Daoy (cell line): Measurements from ENCODE around the gene ZC3H12C. TPM values are rescaled to one million over a fixed set of nuclear protein-coding genes. Genes with fewer than 3 reads are reported as not detected.
"Not testable (repeated sequence)": the region's sequence is repeated elsewhere in the genome, so short reads cannot be mapped to it uniquely, and the experiment has no call there.

ENCODE experiments used
- DNase-seq: peaks from one replicate; pipeline ENCODE4 v3.0.0-alpha.2; 2015; ENCODE audit warnings: low read depth
- total RNA-seq: library from RNA; depleted of rRNA; stranded (reverse); fragments of >200 nt; shearing (Covaris generic); gene quantifications from 2 replicates; pipeline ENCODE4 v1.2.3, GENCODE V29; 2014

ZC3H12C gene
- total RNA-seq, 1 experiment from 2014 or later, result 3.8 TPM

DNA sequence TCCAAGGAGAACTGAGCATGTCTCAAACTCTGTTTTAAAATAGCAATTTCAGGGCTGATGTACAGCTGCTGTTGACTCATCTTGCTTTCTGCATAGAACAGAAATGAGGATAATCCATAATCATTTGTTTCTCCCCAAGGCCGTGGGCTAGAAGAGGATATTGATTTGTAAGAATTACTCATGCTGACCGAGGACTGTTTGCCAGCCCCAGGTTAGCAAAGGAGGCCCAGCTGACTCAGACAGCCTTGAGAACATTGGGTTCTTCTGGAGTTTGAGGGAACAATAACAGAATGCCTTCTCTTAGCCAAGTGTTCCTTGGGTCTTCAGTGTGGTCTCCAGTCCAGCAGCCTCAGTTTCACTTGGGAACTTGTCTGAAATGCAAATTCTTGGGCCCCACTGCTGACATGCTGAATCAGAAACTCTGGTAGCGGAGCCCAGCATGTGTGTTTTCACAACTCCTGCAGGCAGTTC is 92.0 kb downstream of the ZC3H12C start:
- no peak for DNase-seq

DNA sequence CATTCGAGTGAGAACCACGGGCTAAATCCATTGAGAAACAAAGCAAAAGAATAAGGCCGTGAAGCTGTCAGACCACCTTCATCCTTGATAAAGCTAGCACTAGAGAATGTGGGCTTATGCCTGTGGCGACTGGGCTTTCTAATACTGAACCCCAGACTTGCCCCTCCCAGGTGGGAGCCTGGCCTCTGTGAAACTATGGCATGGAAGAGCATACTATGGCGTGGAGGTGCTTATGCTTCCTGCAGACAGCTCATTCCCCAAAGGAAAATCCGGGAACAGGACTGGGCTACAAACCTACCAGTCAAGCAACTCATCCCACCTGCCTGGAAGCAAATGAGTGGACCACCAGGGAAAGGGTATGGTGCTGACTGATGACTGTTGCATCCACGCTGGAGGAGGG is 92.4 kb downstream of the ZC3H12C start:
- DNase-seq, result no peak

DNA sequence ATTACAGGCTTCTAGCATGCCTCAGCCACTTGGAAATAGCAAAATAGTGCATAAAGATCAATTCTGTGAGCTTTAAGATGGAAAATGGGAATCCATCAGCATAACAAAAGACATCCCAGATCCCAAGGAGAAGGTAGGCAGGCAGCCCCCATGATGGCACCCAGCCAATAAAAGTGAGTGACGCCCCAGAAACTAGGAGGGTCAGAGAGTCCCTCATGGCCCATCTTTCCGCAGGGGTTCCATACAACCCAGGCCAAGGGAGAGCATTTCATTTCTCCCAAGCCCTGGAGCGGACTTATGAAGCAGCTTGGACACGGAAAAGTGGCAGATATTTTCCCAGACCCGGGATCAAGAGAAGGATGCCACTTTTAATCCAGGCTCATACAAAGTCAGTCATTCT is 93.3 kb downstream of the ZC3H12C start:
- DNase-seq, result no peak

DNA sequence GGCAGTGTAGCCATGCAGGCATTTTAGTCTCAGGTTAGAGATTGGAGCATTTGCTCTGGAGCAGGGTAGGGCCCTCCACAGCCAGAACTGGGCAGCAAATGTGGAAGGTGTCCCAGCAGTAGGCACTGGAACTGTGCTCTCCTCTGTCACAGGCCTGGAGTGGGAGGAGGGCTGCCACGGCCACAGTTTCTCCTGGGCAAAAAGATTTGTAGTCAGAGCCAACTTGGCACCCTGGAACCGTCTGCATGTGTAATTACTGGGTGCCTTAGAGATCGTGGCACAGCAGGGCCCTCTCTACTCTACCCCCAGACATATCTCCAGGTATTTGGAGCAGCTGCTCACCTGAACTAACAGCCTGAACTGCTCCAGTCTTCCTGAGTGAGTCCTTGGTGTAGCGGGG is 93.7 kb downstream of the ZC3H12C start:
- no peak for DNase-seq

DNA sequence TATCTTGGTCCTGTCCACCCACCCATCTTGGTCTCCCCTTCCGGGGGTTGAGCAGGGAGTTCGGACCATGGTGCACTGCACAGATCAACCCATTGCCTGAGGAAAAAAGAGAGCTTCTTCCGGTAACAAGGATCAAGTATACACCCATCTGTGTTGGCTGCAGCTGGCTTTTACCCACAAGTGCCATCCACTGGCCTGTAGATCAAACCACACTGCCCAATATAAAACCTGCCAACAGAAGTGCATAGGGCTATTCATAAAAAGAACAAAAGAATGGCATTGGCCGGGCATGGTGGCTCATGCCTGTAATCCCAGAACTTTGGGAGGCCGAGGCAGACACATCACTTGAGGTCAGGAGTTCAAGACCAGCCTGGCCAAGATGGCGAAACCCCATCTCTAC is 94.5 kb downstream of the ZC3H12C start:
- no peak for DNase-seq

DNA sequence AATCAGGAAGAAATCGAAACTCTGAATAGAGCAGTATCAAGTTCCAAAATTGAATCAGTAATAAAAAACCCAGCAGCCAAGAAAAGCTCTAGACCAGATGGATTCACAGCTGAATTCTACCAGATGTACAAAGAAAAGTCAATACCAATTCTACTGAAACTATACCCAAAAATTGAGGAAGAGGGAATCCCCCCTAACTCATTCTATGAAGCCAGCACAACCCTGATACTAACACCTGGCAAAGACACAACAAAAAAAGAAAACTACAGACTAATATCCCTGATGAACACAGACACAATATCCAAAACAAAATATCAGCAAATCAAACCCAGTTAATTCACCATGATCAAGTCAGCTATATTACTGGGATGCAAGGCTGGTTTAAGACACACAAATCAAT is 97.7 kb downstream of the ZC3H12C start:
- no peak for DNase-seq

DNA sequence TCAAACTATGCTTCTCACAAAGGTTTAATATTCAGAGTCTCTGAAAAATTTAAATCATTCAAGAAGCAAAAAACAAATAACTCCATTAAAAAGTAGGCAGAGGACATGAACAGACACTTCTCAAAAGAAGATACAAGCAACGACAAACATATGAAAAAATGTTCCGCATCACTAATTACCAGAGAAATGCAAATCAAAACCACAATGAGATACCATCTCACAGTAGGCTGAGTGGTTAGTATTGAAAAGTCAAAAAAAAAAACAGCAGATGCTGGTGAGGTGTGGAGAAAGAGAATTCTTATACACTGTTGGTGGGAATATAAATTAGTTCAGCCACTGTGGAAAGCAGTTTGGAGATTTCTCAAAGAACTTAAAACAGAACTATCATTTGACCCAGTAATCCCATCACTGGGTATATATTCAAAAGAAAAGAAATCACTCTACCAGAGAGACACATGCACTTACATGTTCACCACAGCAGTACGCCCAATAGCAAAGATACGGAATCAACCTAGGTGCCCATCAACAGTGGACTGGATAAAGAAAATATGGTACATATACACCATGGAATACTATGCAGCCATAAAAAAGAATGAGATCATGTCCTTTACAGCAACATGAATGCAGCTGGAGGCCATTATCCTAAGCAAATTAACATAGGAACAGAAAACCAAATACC is 99.6 kb downstream of the ZC3H12C start:
- DNase-seq, result not testable (repeated sequence)

DNA sequence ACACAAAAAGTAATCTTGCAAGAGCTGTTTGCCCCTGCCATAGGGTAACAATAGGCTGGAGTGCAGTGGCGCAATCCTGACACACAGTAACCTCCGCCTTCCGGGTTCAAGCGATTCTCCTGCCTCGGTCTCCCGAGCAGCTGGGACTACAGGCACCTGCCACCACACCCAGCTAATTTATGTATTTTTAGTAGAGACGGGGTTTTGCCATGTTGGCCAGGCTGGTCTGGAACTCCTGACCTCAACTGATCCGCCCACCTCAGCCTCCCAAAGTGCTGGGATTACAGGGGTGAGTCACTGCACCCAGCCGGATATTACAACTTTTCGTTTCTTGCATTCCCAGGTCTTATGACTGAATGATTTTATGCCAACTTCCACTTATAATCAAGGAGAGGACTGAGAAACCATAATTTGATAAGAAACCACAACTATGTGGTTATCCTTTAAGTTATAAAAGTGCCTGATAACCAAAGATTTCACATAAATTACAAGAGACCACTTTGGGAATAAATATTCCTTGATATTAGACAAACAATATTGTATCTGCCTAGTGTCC is 101.1 kb downstream of the ZC3H12C start:
- peak; percentile 72 for DNase-seq

DNA sequence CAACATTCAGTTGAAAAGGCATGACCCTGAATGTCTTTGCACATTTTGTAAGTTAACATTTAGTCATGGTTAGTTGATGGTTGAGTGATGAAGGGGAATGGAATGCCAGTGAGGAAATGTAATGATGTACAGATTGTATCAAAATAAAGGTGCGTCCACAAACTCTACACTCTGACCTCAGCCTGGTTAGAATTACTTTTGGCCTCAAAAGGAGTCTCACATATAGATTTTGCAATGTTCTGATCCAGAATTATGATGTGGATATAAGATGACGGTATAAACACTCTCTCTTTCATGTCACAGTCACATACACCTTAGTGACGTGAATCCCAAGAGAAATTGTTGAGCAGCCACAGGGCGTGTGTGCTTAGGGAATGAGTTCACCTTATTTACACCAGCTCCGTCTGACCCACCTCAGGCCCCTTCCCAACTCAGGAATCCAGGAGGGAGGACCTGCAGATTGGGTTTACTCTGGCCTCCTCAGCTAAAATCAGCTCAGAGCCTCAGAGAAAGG is 103.1 kb downstream of the ZC3H12C start:
- DNase-seq, result peak; percentile 77

DNA sequence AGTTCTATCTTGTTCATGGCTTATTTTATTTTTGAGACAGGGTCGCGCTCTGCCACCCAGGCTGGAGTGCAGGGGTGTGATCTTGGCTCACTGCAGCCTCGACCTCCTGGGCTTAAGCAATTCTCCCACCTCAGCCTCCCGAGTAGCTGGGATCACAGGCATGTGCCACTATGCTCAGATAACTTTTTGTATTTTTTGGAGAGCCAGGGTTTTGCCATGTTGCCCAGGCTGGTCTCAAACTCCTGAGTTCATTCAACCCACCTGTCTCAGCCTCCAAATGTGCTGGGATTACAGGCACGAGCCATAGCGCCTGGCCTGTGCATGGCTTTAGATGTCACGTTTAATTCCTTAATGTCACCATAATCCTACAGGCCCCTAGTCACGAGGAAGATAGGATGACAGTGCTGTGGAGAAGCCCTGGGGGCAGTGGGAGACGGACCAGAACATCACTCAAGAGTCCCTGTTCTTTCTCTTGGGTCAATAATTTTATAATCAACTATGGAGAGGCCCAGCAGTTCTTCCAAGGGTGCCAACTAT is 103.8 kb downstream of the ZC3H12C start:
- DNase-seq, result no peak

DNA sequence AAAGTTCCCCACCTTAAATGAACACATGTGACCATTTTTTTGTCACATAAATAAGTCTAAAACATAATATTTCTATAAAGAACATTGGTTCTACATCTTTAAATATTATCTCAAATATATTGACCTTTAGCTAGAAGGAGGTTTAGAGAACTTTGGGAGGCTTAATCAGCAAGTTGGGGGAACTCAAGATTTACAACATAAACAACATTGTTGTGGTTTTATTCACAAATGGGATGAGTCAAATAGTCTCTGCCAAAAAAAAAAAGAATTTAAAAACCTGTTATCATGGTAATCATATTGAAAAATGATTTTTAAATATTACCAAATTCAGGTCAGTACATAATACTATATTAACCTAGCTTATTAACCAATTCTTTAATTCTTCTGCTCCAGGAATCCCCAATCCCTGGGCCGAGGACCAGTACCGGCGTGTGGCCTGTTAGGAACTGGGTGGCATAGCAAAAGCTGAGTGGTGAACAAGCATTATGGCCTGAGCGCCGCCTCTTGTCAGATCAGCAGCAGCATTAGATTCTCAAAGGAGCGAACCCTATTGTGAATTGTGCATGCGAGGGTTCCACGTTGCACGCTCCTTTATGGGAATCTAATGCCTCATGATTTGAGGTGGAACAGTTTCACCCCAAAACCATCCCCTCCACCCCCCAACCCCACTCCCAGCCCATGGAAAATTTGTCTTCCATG is 105.0 kb downstream of the ZC3H12C start:
- no peak for DNase-seq

DNA sequence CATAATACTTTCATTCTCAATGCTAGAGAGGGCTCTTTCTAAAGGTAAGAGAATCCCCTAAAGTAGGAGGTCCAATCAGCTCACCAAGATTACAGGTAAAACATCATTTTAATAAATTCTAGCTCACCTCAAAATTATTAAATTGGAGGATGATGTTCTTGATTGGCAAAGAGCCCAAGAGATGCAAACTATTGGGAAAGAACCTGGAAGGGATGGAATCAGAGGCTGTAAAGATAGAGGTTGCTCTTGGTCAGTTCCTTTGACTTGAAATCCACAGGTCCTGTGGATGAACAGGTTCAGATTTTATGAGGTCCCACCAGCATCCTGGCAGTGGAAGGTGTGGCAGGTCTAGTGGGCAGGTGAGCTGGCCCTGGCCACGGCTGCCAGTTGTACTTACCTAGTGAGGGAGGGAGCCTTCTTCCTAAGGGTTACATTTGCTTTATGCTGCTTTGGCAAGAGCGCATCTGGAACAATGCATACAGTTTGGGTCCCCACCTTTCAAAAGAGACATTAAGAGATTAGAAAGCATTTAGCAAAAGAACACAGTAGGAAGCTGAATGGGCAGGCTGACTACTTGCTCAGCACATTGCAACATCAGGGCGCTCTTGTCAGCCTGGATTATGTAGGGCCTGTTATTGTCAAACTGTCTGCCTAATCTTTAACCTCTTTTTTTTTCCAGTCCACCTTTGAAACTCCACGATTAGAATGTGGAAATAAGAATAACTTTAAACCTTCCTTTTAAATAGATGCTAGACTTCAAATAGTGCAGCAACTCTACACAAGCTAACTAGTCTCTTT is 106.2 kb downstream of the ZC3H12C start:
- no peak for DNase-seq

DNA sequence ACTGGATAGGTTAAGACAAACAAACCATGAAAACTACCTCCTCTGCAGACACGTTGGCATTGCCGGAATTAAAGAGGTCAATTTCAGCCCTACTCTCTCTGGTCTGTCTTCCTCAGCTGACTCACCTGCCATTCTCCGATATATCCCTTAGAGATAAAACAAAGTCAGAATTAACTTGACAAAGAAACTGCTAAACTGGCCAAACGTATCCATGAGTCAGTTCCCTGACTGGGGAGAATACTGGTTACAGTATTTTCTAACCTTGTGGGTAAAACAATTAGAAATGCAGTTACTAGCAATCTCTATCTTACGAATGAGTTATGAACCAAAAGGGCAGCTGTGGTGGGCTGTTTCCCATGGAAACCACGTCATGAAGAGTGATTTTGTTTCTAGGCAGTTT is 107.0 kb downstream of the ZC3H12C start:
- no peak for DNase-seq

DNA sequence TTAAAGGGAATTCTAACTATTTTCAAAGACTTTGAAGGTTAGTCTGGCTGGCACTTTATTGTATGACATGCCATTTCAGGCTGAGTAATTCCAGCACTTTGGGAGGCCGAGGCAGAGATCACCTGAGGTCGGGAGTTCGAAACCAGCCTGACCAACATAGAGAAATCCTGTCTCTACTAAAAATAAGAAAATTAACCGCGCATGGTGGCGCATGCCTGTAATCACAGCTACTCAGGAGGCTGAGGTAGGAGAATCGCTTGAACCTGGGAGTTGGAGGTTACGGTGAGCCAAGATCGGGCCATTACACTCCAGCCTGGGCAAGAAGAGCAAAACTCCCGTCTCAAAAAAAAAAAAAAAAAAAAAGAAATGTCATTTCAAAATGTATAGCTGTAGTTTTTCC is 107.6 kb downstream of the ZC3H12C start:
- no peak for DNase-seq

DNA sequence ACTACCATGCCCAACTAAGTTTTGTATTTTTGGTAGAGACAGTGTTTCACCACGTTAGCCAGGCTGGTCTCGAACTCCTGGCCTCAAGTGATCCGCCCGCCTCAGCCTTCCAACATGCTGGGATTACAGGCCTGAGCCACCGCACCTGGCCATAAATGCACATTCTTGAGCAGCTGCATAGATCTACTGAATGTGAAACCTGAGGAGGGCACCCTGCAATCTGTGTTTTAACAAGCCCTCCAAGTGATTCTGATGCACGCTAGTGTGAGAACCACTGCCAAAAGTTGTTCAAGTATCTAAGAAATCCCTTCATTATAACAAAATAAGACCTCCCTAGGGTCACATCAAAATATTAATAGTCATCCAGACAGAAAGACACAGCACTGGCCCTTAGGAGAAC is 113.9 kb downstream of the ZC3H12C start:
- DNase-seq, result no peak

DNA sequence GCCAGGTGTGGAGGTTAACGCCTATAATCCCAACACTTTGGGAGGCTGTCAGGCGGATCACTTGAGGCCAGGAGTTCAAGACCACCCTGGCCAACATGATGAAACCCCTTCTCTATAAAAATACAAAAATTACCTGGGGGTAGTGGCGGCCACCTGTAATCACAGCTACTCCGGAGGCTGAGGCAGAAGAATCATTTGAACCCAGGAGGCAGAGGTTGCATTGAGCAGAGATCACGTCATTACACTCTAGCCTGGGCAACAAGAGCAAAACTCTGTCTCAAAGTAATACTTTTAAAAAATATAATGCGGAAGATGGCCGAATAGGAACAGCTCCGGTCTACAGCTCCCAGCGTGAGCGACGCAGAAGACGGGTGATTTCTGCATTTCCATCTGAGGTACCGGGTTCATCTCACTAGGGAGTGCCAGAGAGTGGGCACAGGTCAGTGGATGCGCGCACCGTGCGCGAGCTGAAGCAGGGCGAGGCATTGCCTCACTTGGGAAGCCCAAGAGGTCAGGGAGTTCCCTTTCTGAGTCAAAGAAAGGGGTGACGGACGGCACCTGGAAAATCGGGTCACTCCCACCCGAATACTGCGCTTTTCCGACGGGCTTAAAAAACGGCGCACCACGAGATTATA is 115.6 kb downstream of the ZC3H12C start:
- not testable (repeated sequence) for DNase-seq

DNA sequence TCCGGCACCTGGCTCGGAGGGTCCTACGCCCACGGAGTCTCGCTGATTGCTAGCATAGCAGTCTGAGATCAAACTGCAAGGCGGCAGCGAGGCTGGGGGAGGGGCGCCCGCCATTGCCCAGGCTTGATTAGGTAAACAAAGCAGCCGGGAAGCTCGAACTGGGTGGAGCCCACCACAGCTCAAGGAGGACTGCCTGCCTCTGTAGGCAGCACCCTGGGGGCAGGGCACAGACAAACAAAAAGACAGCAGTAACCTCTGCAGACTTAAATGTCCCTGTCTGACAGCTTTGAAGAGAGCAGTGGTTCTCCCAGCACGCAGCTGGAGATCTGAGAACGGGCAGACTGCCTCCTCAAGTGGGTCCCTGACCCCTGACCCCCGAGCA is 116.1 kb downstream of the ZC3H12C start:
- DNase-seq, result not testable (repeated sequence)

DNA sequence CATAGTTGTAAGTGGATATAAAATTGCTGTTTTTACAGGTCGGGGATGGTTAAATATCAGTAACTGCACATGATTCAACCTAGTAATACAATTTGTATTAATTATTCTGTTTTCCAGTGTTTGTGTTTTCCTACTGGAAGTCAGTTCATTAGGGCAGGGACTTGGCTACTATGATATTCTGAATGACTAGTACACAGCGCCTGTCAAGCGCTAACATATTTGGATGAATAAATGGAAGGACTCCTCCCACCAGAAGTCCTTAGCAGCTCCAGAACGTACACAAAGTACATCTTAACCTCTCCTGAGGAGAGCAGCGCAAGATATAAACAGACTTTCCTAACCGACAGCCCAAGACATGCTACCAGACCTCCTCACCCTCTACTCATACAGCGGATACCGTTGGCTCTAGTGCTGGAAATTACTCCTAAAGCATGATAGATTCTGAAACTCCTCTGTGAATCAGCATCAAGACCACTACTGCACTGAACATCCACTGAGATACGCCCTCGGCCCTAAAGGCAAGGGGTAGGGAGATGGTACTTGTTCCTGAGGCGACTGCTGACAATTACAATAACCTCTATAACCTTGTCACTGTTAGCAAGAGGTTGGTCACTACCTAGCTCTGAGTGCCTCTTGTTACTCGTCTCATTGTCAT is 124.2 kb downstream of the ZC3H12C start:
- DNase-seq, result no peak

DNA sequence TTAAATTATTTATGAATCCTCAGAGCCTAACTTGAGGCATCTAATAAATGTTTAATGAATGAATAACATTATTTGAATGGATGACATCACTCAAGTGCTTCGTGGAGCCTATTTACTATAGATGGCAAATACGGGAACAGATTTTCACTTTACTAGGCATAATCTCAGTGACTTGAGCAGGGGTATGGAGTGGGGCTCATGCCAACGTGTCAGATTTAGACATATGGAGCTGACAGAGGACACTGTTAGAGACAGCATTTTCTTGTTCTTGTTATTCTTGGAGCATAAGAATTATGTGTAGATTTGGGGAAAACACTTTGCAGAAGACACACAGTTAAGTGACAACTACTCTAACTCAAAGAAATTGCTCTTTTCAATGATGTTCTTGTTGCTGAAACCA is 124.7 kb downstream of the ZC3H12C start:
- no peak for DNase-seq

DNA sequence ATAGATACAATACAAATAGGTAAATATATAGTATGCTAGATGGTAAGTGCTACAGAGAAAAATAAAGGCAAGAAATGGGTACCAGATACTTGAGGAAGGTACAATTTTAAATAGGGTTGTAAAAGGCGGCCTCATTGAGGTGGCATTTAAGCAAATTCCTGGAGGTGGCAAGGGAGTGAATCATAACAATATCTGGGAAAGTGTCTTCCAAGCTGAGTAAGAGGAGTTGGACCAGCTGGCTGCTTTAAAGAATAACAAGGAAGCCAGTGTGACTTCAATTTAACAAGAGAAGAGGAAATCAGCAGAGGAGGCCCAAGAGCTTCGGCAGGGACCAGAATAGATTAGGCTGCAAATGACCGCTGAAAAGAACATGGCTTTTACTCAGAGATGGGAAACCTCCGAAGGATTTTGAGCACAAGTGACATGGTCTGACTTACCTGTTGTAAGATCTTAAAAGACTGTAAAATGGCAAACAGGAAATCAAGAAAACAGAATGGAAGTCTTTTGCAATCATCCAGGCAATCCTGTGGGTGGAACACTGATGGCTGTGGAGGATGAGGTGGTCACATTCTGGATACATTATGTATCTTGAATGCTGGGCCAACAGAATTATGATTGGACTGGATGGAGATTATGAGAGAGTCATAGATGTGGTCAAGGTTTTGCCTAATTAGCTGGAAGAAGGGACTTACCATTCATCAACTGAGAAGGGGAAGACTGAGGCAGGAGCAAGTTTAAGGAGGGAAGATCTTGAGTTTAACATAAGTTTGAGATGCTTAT is 126.0 kb downstream of the ZC3H12C start:
- no peak for DNase-seq
